GM19395 (cell line): ENCODE data around the gene SLC39A5.
"Not testable (repeated sequence)": the region's sequence is repeated elsewhere in the genome, so short reads cannot be mapped to it uniquely, and the experiment has no call there.

Experiments
- ATAC-seq: cut with Tn5 transposase; IDR thresholded peaks from one replicate; pipeline ENCODE4 v1.9.1; 2021; ENCODE audit warnings: mild to moderate bottlenecking, moderate library complexity; ENCODE audit not compliant: unreplicated experiment

The SLC39A5 gene

DNA sequence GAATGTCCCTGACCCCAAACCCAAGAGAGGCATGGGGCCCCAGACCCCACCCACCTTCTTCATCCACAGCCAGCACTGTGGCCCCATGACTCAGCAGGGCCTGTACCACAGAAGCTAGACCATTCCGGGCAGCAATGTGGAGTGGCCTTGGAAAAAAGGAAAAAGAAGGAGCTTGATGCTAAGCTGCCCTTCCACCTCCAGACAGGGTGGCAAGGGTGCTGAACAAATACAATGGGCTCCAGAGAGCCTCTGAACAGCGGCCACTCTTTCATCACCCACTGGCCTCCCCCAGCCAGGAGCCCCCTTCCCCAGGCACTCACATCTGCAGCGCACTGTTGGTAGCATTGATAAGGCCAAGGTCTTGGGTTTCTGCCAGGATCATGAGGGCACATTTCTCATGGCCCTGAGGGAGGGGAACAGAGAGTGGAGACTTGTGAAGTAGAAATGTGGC is 13.9 kb downstream of the SLC39A5 start:
- no peak for ATAC-seq

DNA sequence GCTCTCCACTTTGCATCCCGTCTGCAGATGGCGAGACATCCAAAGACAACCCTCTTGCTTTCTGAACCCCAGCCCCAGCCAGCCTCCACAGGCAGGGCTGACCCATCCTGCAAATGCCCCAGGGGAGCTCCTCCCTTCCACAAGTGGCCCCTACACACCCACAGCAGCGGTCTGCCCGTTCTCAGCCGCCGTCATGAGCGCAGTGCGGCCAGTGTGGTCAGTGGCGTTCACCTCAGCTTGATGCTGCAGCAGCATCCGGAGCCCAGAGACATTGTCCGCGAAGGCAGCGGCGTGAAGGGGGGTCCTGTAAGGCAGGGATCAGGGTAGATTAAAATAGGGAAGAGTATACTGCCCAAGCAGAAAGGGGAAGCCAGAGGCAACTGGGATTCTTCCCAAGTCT is 14.6 kb downstream of the SLC39A5 start:
- ATAC-seq: no peak

DNA sequence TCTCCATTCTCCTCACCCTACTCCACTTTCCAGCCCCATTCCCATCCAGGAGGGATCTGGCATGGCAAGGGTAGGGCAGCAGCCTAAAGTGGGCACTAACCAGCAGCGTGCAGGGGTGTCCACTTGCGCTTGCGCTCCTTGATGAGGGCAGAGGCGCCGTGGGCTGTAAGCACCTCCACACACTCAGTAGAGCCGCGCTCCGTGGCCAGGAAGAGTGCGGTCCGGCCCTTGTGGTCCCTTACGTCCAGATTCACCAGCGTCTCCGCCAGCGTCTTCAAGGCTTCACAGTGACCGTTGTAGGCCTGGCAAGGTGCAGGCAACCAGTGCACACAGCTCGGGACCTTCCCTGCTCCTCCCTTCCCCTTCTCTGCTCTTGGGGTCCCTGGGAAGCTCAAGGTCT is 18.1 kb downstream of the SLC39A5 start:
- ATAC-seq: no peak

DNA sequence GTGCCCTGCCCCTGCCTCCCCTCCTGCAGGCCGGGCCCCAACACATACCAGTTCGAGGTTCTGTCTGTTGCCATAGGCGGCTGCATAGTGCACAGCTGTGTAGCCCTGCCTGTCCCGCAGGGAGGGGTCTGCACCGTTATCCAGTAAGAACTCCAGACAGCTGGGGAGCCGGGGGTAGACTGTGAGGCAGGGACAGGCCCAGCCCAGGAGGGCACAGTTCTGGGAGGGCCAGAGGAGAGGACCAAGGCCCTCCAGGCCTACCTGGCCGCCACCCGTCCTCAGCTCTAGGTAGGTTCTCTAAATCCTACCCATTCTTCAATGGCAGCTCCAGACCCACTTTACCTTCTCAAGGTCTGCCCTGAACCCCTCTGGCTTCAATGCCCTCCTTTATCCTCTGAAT is 18.9 kb downstream of the SLC39A5 start:
- ATAC-seq: no peak

DNA sequence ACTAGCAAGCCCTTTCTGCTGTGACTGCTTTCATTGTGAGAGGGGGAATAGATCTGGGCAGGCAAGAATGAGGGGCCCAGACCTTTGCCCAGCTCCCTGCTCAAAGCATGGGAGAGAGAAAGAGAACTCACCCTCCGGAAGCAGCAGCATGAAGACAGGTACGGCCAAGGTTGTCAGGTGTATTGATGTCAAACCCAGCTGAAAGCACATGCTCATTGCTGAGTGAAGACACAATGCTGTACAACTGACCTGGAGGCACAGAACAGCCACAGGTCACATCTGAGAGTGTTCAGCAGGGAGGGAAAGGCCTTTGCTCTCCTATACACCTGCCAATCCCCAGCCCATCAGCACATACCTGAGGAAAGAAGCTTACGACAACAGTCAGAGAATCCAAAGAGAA is 22.8 kb downstream of the SLC39A5 start:
- ATAC-seq: no peak

DNA sequence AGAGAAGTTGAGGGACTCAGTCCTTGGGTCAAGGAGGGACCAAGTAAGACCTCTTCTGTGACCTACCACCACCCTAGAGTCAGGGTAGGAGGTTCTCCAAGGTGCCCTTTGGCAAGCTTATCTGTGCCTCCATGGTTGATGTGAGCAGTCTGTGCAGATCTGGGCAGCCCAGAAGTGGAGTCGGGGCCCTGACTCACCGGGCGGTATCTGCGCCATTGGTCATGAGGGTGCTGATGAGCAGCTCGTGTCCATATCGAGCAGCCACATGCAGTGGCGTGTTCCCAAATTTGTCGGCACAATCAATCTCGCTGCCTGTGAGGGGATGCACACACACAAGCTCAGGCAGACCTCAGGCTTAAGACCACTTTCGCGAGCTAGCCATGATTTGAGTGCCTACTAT is 23.2 kb downstream of the SLC39A5 start:
- no peak for ATAC-seq

DNA sequence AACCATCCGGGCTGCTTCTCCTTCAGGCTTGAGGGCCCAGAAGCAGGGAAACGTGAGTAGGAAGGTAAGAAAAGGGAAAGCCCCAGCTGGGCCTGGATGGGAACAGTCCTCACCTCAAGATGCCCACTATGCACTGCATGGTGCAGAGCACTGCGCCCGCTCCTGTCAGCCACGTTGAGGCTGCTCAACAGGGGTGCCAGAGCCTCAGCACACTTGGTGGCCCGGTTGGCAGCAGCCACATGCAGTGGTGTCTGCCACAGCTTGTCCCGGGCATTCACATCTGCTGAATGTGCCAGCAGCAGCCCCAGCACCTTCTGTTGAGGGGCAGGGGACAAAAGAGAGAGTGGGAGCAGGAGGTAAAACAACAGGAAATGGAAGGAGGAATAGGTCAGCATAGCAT is 25.8 kb downstream of the SLC39A5 start:
- ATAC-seq: no peak

DNA sequence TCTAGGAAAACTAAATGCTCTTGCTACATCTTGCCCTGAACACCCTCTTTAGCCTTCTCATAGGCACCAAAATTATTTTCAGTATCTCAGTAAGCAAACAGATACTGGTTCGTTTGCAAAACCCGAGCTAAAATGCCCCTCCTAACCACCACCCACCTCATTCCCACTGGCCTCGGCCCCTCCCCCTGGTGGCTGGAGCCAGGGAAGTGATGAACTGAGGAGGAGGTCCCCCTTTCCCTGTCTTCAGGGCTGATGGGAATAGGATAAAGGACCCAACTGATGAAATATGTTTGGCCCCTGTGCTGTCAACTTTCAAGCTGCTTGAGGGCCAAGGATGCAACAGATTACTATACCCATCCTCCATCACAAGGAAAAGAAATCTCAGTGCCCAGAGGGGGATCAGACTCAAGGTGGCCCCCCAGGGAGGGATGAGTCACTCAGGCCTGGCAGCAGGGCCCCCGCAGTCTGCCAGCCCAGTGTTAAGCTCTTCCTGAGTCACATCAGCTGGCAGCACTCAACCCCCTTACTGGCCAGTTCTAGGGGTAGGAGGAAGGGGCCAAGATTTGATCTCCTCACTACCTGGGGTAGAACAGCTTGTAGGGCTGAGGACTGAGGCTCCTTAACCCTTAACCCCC is 26.6 kb downstream of the SLC39A5 start:
- ATAC-seq: no peak

DNA sequence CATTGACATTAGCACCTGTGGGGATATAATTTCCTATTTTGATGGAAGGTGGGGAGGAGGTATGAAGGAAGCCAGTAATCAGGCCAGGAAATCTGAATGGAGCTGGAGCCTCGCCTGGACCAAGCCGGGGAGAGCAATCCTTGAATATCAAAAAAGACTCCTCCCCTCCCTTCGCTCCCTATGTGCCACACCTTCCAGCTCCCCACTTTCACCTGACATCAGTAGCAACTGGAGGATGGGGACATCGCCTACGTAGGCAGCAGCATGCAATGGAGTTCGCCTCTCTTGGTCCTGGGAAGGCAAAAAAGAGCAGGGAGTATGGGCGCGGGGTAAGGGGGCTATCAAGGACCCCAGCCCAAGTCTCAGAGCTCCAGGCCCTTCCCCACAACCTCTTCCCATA is 27.2 kb downstream of the SLC39A5 start:
- no peak for ATAC-seq

DNA sequence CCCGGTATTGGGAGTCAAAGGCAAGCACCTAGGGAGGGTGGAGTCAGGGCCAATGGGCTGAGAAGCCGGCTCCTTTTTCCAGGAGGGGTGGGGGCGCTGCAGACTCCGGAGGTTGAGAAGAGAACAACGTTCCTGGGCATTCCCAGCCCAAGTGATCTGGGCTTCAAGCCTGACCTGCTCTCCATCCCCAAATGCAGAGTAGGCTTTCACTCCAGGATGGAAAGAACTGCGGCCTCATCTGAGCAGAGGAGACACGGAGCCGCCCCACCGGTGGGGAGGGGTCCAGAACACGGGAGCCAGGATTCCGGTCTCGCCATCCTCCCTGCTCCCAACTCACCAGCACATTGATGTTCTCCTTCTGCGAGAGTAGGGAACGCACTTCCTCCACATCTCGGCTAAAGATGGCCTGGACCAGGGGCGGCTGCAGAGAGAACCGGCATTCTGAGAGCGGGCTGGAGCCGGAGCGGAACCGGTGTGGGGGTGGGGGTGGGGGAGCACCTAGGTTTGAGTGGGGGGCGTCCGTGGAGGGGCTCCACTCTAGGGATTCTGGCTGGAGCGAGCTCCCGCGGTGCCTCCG is 27.7 kb downstream of the SLC39A5 start:
- ATAC-seq: peak; percentile 28

DNA sequence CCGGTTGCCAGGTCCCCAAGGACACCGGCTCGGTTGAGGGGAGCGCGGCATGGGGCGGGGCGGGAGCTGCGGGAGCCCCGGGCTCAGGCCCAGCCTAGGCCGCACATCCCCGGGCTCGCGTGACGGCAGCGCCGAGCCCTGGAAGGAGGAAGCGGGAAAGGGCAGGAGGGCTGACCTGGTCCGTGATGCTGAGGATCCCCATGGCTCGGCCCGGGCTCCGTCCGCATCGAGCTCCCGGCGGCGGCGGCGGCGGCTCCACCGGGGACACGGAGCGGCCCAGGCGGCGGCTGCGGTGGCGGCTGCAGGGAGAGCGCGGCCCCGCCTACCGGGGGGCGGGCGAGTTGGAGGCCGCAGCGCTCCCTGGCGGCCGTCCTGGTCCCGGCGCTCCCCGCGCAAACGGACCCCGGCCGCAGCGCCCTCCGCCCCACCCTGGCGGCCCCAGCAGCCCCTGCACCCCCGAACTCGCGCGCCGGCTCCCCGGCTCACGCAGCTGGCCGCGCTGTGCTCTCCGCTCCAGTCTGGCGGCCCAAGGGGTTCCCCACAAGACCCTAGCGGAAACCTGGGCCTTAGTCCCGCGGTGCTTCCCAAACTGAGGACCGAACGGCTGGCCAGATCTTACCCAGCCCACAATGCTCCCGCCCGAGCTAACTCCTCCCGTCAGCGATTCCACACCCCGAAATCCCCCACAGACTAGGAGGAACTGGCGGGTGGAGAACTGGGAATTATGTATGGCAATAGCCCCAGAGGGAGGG is 28.4 kb downstream of the SLC39A5 start, which contains the start of gene ANKRD52:
Gene ANKRD52 (minus strand): TSS at position 317 of the 752 bp plus-strand sequence. CDS start 115 bp downstream, at position 202.
- peak; percentile 84 for ATAC-seq

DNA sequence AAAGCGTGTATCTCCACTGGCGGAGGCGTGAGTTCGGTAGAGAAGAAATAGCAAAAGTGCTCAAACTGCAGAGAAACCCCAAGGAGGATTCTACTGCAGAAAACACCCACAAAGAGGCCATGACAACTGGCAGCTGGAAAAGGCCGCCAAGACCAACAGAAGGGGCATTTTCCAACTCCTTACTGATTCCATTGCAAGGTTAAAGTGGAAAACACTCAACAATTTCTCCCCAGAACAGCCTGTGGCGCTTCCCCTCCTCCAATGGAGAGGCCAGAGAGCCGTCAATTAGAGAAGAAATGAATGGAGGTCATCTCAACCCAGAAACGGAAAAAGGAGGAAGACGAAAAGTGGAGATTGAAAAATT is 29.0 kb downstream of the SLC39A5 start:
- no peak for ATAC-seq

DNA sequence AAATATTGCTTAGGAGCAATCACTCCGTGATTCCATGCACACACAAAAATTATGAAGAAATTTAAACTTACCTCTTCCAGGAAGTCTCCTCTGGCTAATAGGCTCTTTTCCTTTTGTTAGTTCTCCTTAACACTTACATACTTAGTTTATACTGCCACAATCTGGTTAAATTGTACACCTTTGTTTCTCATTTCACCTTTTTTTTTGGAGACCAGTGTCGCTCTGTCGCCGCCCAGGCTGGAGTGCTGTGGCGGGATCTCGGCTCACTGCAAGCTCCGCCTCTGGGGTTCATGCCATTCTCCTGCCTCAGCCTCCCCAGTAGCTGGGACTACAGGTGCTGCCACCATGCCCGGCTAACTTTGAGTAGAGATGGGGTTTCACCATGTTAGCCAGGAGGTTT is 30.5 kb downstream of the SLC39A5 start:
- no peak for ATAC-seq

DNA sequence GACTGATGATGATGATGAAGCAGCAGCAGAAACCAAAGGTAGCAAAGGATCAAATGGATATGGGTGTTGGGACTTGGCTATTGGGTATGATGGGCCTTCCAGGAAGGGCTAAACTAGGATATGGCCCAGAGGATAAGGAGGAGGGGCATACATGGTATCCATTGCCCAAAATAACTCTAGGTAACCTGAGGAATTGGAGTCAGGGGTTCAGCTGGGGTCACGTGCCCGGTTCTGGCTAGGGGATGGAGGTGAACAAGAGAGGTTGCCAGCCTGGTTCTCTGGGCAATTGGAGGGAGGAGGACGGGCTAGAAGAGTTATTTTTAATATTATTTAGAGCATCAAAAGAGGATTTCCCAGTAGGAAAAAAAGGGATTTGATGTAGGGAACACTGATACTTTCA is 31.1 kb downstream of the SLC39A5 start:
- ATAC-seq: no peak

DNA sequence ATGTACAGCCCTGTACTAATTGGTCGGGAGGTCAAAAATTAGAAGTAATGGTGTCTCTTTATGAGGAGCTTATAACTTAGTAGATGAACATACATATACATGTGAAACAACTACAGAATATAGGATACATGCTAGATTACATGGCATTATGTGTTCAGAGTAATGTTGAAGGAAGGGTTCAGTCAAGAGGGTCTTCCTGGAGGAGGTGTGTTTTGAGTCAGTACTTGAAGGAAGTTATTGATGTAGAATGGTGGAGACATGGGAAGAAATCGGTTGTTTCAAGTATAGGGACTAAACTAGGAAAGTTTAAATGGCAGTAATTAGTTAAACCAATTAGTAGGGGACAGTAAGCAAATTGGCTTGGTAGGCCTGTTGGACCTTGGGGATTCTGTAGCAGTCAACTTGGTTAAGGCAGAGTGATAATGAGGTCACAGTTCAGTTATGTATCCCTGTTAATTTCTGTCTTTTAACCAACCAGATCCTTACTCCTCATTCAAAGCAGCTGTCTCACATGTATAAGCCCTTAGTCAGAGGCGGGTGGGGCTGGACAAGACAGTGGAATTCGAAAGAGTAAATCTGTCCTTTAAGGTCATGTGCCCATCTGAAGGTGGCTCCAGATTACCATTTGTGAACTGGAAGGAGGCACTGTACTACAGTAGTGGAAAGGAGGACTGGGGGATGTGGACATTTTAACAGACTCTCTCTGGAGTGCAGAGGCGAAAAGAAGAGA is 31.8 kb downstream of the SLC39A5 start:
- no peak for ATAC-seq

DNA sequence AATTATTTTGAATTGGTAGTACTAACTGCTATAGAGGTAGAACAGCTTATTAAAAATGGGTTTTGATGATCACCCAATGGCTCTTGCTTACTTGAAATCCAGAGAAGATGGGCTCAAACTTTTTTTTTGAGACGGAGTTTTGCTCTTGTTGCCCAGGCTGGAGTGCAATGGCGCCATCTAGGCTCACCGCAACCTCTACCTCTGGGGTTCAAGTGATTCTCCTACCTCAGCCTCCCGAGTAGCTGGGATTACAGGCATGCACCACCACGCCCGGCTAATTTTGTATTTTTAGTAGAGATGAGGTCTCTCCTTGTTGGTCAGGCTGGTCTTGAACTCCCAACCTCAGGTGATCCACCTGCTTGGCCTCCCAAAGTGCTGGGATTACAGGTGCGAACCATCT is 33.1 kb downstream of the SLC39A5 start:
- not testable (repeated sequence) for ATAC-seq

DNA sequence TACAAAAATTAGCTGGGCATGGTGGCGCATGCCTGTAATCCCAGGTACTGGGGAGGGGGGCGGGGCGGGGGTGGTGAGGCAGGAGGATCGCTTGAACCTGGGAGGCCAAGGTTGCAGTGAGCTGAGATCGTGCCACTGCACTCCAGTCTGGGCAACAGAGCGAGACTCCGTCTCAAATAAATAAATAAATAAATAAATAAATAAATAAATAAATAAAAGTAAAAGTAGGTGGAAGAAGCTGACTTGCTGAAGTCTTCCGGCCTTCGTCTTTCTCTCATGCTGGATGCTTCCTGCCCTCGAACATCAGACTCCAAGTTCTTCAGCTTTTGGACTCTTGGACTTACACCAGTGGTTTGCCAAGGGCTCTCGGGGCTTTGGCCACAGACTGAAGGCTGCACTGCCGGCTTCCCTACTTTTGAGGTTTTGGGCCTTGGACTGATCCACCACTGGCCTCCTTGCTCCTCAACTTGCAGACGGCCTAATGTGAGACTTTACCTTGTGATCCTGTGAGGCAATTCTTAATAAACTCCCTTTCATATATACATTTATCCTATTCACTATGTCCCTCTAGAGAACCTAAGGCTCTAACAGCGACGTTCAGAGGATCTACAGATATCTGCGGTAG is 36.3 kb downstream of the SLC39A5 start:
- ATAC-seq: not testable (repeated sequence)

DNA sequence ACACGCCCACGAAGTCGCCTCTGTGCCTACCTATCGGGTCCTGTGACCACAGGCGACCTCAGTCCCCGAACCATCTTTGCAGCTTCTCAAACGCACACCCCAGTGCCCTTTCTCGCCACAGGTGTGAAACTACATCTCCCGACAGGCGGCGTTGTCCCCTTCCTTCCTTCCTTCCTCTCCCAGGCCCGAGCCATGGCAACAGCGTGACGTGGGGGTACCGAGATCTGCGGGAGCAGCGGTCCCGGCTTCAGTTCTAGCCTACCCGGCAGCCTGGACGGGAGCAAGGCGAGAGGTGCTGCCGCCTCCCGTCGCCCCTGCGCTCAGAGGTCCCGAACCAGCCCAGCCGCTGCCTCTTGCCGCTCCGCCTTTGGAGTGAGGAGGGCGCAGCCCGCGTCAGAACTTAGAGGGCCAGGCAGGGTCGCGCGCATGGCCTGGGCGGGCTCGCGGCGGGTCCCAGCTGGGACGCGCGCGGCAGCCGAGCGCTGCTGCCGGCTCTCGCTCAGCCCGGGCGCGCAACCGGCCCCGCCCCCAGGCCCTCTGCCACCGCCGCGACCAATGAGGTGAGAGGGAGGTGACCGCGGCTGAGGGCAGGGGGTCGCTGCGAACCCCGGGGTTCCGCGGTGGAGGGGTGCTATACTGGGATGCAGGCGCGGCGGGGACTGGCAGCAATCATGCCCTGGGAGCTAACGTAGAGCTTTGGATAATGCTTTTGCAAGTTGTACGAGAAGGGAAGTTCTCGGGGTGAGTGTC is 37.0 kb downstream of the SLC39A5 start, which contains the start of gene COQ10A:
Gene COQ10A (plus strand): TSS at position 250 of the 750 bp plus-strand sequence. CDS start 177 bp downstream, at position 427.
- ATAC-seq: peak; percentile 88

DNA sequence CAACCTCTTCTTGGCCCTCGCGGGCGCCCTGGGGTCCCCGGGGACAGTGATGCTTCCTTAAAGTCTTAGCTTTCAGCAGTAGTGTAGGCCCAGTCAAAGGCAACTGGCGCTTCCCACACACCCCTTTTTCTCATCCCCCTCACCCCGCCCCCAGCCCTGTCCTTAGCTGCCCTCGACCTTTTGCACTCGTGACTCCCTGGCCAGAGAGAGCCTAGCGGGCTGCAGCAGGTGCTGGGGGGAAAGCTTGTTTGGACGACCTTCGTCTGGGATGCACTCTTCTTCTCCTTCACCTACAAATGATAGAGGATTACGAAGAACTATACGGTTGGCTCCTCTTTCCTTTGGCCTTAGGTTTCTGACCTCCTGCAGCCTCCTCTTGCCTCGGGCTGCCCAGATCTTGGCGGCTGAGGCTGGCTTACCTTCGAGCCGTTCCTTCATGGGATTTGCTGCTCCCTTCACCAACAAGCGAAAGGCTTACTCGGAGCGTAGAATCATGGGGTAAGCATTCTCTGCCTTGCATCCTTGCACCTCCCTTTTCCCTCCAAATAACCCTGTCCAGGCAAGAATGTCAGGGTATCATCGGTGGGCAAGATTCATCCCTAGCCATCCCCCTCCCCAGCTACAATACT is 37.7 kb downstream of the SLC39A5 start:
- peak; percentile 21 for ATAC-seq

DNA sequence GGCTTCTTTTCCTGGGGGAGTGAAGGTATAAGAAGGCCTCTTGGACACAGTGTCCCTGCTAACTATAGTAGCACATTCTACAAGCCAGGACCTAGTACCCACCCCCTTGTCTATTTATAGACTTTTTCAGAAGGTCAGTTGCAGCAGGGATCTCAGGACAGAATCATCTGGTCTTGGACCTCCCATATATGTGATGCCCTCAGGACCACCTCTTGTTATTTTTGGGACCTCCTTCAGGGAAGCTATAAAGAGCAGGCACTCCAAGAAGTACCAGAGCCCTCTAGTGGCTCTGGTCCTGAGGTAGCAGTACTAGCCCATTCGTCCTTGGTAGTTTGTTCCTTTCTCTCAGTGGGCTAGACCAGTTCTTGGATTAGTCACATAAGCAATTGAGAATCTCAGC is 41.2 kb downstream of the SLC39A5 start:
- ATAC-seq: no peak
